OCI-LY3 (cell line): ENCODE data around the gene TM9SF3.

ENCODE experiments used
- EZH2phosphoT487 ChIP-seq: fragments of 200-600 bp; shearing (Covaris generic); IDR thresholded peaks from 2 replicates; pipeline ENCODE4 v1.6.1; 2018; ENCODE audit warnings: antibody characterized with exemption, mixed run types, low read depth
- TF ChIP-seq, protein P1 (sequence below): fragments of 200-600, 300-600 bp; sonication (generic); IDR thresholded peaks from 2 replicates; pipeline ENCODE4 v1.5.1; 2014; ENCODE audit warnings: antibody characterized with exemption, low read length, low read depth

DNA sequence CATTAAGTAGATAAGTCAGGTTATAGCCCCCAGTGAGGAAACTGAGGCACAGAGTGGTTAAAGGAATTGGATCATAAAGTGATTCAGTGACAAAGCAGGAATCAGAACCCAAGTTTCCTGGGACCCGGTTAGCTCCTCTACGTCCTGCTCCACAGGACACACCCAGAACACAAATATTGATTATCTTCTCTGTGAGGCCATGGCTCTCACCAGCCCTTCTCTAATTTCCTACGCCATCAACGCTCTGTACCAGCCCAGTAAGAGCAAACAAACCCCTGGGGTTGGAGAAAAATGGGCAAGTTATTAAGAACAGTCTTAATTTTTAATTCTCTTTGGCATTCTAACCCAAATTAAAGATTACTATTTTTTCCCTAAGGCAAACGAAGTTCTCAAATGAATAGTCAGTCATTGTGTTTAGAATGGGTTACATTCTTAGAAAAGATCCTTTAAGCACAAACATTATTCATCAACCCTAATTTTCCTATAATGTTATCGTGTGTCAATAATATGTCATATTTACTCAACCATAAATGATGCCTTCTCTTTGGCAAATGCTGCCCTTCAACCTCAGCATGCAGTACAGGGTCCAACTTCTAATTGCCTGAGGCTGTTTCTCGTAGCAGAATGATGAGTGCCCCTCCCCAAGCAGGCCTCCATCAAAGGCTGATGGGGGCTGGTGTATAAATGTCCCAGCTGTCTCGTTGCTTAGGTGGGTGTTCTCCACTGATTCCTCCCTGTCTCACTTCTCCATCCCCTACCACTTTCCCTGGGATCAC is 25.4 kb upstream of the TM9SF3 start:
- TF ChIP-seq, protein P1, sequence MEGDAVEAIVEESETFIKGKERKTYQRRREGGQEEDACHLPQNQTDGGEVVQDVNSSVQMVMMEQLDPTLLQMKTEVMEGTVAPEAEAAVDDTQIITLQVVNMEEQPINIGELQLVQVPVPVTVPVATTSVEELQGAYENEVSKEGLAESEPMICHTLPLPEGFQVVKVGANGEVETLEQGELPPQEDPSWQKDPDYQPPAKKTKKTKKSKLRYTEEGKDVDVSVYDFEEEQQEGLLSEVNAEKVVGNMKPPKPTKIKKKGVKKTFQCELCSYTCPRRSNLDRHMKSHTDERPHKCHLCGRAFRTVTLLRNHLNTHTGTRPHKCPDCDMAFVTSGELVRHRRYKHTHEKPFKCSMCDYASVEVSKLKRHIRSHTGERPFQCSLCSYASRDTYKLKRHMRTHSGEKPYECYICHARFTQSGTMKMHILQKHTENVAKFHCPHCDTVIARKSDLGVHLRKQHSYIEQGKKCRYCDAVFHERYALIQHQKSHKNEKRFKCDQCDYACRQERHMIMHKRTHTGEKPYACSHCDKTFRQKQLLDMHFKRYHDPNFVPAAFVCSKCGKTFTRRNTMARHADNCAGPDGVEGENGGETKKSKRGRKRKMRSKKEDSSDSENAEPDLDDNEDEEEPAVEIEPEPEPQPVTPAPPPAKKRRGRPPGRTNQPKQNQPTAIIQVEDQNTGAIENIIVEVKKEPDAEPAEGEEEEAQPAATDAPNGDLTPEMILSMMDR = no peak
- no peak for TF ChIP-seq EZH2phosphoT487
